Loucy (cell line): ENCODE results near the gene PPP2R1A.

Experiments used
- CTCF ChIP-seq: fragments of 200-600 bp; sonication (generic); conservative IDR thresholded peaks from 2 replicates; pipeline ENCODE4 v1.5.1; 2014; ENCODE audit warnings: mild to moderate bottlenecking, antibody characterized with exemption, low read length
- EZH2phosphoT487 ChIP-seq: fragments of 200-600 bp; IDR thresholded peaks from 2 replicates; pipeline ENCODE4 v1.6.1; 2018; ENCODE audit warnings: antibody characterized with exemption, mild to moderate bottlenecking, moderate library complexity, borderline replicate concordance

DNA sequence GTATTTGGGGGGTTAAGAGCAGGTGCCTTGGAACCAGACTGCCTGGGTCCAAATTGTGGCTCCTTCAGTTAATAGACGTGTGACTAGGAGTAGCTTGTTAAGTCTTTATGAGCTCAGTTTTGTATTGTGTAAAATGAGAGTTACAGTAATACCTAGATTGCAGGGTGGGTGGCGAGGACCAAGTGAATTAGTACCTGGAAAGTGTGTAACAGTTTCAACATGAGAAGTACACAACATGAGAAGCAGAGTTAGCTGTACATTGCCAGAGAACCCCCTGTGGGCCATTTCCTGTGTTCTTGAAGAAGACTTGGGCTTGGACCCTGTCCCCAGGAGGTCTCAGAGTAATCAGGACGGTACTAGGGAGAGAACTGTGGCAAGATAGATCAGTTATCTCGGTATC is 36.8 kb downstream of the PPP2R1A start:
- TF ChIP-seq CTCF (no peak), EZH2phosphoT487 (no peak)
